IPS-18a (cell line): ENCODE results near the gene MAP3K12.
A peak's percentile ranks its signal among the peaks of the same experiment; 100 is the strongest.
"Not testable (repeated sequence)": the region's sequence is repeated elsewhere in the genome, so short reads cannot be mapped to it uniquely, and the experiment has no call there.

ENCODE experiments used
- H3K27ac ChIP-seq: one replicate; pipeline ENCODE4 v1.5.1; 2013; ENCODE audit warnings: low read length
- H3K27me3 ChIP-seq: one replicate; pipeline ENCODE4 v1.6.1; 2013; ENCODE audit warnings: mild to moderate bottlenecking, low read length; ENCODE audit not compliant: control insufficient read depth, insufficient read depth
- H3K36me3 ChIP-seq: one replicate; pipeline ENCODE4 v1.6.1; 2013; ENCODE audit warnings: low read depth, low read length; ENCODE audit not compliant: control insufficient read depth
- H3K4me1 ChIP-seq: one replicate; pipeline ENCODE4 v1.6.1; 2013; ENCODE audit warnings: low read depth, low read length; ENCODE audit not compliant: control insufficient read depth
- H3K4me3 ChIP-seq: one replicate; pipeline ENCODE4 v1.5.1; 2013; ENCODE audit warnings: low read length
- H3K9ac ChIP-seq: one replicate; pipeline ENCODE4 v1.6.1; 2013; ENCODE audit warnings: mild to moderate bottlenecking, low read length, moderate library complexity
- H3K9me3 ChIP-seq: one replicate; pipeline ENCODE4 v1.6.1; 2013; ENCODE audit warnings: low read depth, low read length; ENCODE audit not compliant: control insufficient read depth

The MAP3K12 gene

DNA sequence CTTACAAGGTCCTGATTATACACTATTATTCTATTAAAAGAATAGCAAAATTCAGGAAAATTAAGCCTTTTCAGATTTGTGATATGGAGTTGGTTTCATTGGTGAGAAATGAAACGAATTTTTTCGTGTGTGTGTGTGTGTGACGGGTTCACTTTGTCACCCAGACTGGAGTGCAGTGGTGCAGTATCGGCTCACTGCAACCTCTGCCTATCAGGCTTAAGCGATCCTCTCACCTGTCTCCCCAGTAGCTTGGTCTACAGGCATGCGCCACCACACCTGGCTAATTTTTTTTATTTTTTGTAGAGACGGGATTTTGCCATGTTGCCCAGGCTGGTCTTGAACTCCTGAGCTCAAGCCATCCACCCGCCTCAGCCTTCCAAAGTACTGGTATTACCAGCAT, 37.7 kb downstream of the MAP3K12 start:
- Histone ChIP-seq H3K9me3 (no peaks in the 10 kb centered on the region), H3K4me1 (peaks cover 5% of the 10 kb centered on the region), H3K36me3 (peaks cover 100% of the 10 kb centered on the region), H3K27me3 (no peaks in the 10 kb centered on the region), H3K27ac (no peak overlapping the region), H3K4me3 (no peak overlapping the region), H3K9ac (no peak overlapping the region)

DNA sequence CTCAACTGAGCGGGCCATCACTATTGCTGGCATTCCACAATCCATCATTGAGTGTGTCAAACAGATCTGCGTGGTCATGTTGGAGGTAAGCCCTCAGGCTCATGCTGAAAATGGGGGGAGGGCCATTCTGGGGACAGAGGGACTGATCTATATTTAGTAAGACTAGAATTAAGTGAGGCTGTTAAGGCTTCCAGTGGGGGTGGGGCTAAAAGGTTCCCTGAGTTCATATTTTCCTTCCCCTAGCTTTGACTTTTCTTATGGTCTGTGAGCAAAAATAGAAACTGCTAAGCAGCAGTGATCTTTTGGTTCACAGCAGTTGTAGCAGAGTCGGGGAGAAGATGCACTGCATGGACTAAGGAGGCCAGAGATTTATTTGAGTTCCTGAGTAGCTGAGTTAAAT, 38.2 kb downstream of the MAP3K12 start:
- no peaks in the 10 kb centered on the region for H3K27me3 ChIP-seq
- H3K9me3 ChIP-seq, result no peaks in the 10 kb centered on the region
- H3K4me3 ChIP-seq, result no peak overlapping the region
- H3K27ac ChIP-seq, result no peak overlapping the region
- H3K36me3 ChIP-seq, result peaks cover 100% of the 10 kb centered on the region
- peaks cover 5% of the 10 kb centered on the region for H3K4me1 ChIP-seq
- no peak overlapping the region for H3K9ac ChIP-seq

DNA sequence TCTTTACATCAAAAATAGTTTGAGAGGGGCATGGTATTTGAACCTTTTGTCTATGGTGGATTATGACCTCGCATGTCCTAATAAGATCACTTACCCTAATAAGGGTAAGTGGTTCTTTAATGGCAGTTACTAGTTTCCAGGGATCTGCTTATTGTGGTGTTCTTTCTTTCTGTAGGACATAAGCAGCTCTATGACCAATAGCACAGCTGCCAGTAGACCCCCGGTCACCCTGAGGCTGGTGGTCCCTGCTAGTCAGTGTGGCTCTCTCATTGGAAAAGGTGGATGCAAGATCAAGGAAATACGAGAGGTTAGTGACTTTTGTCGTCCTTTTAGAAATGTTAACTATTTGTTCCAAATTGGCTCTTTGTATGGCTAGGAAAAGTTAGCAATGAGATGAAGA, 40.2 kb downstream of the MAP3K12 start:
- peaks cover 100% of the 10 kb centered on the region for H3K36me3 ChIP-seq
- peaks cover 5% of the 10 kb centered on the region for H3K4me1 ChIP-seq
- no peaks in the 10 kb centered on the region for H3K9me3 ChIP-seq
- H3K27me3 ChIP-seq, result no peaks in the 10 kb centered on the region
- no peak overlapping the region for H3K9ac ChIP-seq
- no peak overlapping the region for H3K27ac ChIP-seq
- no peak overlapping the region for H3K4me3 ChIP-seq

DNA sequence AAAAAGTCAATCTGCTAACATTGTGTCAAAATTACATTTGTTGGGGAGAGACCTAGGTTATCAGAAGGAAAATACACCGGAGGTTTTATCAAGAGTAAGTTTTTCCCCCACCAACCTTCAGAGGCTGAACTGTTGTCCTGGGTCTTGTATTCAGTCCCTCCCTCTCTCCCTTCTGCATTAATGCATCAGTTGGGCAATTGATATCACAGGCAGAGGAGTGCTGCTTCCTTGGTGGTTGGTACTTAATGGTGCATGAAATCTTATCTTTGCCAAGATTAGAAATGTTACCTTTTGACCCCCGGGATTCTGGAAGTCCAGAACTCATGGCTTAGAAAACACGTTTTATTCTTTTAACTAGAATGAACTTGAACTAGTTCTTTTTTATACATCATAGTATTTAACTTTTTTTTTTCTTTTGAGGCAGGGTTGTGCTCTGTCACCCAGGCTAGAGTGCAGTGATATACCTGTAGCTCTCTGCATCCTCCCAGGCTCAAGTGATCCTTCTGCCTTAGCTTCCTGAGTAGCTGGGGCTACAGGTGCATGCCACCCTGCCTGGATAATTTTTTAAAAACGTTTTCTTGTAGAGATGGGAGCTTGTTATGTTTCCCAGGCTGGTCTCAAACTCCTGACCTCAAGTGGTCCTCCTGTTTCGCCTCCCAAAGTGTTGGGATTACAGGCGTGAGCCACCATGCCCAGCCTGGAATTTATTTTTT, 42.4 kb downstream of the MAP3K12 start:
- no peak overlapping the region for H3K27ac ChIP-seq
- no peak overlapping the region for H3K4me3 ChIP-seq
- H3K27me3 ChIP-seq, result no peaks in the 10 kb centered on the region
- H3K4me1 ChIP-seq, result peaks cover 3% of the 10 kb centered on the region
- peaks cover 83% of the 10 kb centered on the region for H3K36me3 ChIP-seq
- no peak overlapping the region for H3K9ac ChIP-seq
- H3K9me3 ChIP-seq, result no peaks in the 10 kb centered on the region

DNA sequence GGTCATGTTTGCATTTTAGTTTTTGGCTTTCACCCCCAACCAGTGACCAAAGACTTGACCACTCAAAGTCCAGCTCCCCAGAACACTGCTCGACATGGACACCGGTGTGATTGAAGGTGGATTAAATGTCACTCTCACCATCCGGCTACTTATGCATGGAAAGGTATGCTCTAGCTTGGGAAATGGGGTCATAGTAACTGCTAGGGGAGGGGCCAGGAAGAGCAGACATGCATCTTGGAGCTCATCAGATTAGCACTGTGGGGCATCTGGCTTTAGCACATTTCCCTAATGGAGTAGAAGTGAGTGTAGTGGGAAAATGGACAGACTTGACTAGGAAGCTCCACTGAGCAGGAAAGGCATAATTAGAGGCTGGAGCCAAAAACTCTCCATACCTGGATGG, 44.6 kb downstream of the MAP3K12 start:
- peaks cover 62% of the 10 kb centered on the region for H3K36me3 ChIP-seq
- H3K4me3 ChIP-seq, result peak overlapping the region; percentile 79

DNA sequence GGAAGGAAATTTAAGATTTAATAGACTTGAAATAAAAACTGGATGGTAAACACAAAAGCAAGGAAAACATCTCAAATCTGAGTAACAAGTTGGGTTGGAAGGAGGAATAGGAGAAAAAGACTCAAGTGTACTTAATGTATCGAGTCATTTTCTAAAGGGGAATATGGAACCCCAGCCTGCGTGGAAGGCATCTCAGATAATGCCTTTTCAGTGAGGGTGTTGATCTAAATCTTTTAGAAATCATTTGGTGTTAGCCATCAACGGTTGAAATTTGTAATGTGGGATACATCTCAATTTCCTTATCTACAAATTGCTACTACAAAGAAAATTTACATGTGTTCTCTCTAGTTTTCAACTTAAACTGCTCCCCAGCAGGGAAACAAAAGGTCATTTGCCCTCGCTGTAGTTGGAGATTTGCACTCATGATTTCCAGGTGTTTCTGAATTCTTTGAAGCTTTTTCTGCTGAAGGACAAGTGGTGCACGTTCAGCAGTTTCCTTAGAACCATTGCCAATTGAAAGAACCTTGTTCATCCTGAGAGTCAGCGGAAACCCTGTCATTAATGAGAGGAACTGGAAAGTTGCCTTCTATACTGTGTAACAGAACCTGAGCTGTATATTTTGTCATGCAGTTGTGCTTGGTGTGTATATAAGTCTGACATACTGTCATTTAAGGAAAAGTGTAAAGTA, 45.2 kb downstream of the MAP3K12 start:
- no peaks in the 10 kb centered on the region for H3K9me3 ChIP-seq
- peaks cover 55% of the 10 kb centered on the region for H3K36me3 ChIP-seq
- peaks cover 3% of the 10 kb centered on the region for H3K4me1 ChIP-seq
- H3K27me3 ChIP-seq, result no peaks in the 10 kb centered on the region
- peak overlapping the region; percentile 79 for H3K4me3 ChIP-seq
- H3K27ac ChIP-seq, result no peak overlapping the region
- H3K9ac ChIP-seq, result peak overlapping the region; percentile 96

More for the DNA sequence above, 44.6 kb downstream of the MAP3K12 start:
- peaks cover 3% of the 10 kb centered on the region for H3K4me1 ChIP-seq
- no peaks in the 10 kb centered on the region for H3K9me3 ChIP-seq
- H3K27ac ChIP-seq, result no peak overlapping the region
- no peak overlapping the region for H3K9ac ChIP-seq
- no peaks in the 10 kb centered on the region for H3K27me3 ChIP-seq

DNA sequence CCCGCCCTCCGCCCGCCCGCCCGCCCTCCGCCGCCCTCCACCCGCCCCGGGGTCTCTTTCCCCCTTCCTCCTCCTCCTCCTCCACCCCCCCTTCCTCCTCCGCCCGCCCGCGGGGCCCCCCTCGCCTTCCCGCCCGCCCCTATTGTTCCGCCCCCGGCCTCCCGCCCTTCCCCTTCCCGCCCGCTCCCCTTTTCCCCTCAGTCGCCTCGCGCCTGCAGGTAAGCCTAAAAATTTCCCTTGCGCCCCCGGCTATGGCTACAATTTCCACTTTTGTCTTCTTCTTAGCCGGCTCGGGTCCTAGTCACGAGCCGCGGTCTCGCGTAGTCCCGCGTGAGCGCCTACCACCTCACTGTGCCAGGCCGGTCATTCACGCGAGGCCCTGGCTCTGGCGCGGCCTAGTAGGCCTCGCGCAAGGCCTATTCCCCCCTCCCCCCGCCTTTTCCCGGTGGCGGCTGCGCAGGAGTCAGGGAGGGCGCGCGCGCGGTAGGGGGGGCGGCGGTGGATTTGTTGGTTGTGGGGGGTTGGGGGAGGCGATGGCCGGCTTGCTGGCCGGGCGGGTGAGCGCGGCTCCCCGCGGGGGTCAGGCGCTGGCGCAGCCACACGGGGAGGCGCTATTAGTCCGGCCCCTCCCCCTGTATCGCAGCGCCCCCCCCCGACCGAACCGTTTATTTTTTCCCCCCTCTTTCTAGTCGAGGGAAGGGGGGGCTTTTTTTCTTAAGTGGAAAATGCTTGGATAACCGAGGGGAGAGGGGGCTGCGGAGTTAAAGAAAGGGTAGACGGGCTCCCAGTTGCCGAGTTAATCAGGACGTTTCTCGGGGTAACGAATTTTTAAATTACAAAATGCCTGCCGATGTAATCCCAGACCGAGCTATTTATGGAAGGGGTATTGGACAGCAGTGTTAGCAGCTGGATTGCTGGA, 46.8 kb downstream of the MAP3K12 start:
- Histone ChIP-seq H3K9me3 (no peaks in the 10 kb centered on the region), H3K27ac (peak overlapping the region; percentile 87), H3K27me3 (no peaks in the 10 kb centered on the region), H3K36me3 (peaks cover 39% of the 10 kb centered on the region), H3K4me3 (peak overlapping the region; percentile 79), H3K9ac (peak overlapping the region; percentile 96), H3K4me1 (peaks cover 3% of the 10 kb centered on the region)

DNA sequence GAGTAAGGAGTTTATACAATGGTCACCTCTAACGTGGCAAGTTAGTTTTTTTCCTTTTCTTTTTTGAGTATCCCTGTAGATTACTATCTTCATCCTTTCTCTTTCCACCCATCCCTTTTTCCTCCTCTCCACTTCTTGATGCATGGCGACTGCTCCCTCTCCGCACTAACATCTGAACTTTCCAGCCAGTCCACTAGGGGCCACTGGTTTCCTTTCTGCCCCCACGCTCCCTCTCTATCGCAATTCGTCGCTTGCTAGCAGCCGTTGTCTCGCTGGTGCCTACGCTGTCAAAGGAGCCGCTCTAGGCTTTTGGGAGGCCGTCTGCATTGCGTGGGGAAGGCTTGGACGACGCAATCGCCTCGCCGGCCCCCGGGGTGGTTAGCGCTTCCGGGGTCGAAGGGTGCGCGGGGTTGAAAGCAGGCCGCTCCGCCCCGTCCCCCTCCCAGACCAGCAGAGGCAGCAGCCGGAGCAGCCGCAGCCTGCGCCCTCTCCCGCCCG, 47.5 kb downstream of the MAP3K12 start, which contains the start of gene PCBP2:
PCBP2 (plus strand) TSS at position 442 of the 498 bp plus-strand sequence. CDS start 2,699 bp downstream, outside the sequence.
- Histone ChIP-seq H3K9me3 (no peaks in the 10 kb centered on the region), H3K4me3 (peak within 1 kb of the TSS; percentile 79), H3K36me3 (peaks cover 32% of the 10 kb centered on the region), H3K27ac (peak within 1 kb of the TSS; percentile 87), H3K9ac (peak within 1 kb of the TSS; percentile 96), H3K27me3 (no peaks in the 10 kb centered on the region), H3K4me1 (peaks cover 3% of the 10 kb centered on the region)

DNA sequence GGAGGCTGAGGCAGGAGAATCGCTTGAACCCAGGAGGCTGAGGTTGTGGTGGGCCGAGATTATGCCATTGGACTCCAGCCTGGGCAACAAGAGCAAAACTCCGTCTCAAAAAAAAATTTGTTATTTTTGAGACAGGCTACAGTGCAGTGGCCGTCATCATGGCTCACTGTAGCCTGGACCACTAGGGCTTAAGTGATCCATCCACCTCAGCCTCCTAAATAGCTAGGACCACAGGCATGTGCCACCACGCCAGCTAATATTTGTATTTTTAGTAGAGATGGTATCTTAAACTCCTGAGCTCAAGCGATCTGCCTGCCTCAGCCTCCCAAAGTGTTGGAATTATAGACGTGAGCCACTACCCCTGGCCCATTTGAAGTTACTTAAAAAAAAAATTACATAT, 48.3 kb downstream of the MAP3K12 start:
- no peak overlapping the region for H3K4me3 ChIP-seq
- H3K9ac ChIP-seq, result no peak overlapping the region

DNA sequence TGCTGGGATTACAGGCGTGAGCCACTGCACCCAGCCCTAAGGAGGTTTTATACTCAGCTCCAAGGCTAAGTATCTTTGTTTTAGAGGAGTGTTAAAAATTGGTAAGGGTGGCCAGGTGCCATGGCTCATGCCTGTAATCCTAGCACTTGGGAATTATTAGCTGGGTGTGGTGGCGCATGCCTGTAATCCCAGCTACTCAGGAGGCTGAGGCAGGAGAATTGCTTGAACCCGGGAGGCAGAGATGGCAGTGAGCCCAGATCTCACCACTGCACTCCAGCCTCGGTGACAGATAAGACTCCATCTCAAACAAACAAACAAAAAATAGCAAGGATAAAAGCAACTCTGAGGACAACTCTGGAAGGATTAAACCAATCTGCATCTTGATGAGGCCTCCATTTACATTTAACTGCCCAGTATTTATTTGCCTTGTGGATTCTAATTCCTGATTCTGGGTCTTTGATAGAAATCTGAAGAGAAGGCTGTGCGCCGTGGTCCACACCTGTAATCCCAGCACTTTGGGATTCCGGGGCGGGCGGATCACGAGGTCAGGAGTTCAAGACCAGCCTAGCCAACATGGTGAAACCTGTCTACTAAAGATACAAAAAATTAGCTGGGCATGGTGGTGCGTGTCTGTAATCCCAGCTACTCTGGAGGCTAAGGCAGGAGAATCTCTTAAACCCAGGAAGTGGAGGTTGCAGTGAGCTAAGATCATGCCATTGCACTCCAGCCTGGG, 54.5 kb downstream of the MAP3K12 start:
- H3K4me3 ChIP-seq, H3K9me3 ChIP-seq, H3K4me1 ChIP-seq, H3K9ac ChIP-seq, H3K27me3 ChIP-seq, H3K27ac ChIP-seq: not testable (repeated sequence)
- H3K36me3 ChIP-seq, result peaks cover 21% of the 10 kb centered on the region

More for the DNA sequence above, 48.3 kb downstream of the MAP3K12 start:
- Histone ChIP-seq H3K27me3 (no peaks in the 10 kb centered on the region), H3K4me1 (peaks cover 3% of the 10 kb centered on the region), H3K9me3 (no peaks in the 10 kb centered on the region), H3K36me3 (peaks cover 28% of the 10 kb centered on the region), H3K27ac (no peak overlapping the region)
